Body of pancreas (tissue), 4 donors: ENCODE measurements around the gene ZNF17.

Experiments used
- POLR2A ChIP-seq, 3 donors: fragments of 450-650 bp; IDR thresholded peaks; one replicate each; pipeline ENCODE4 v1.6.1; 2016; ENCODE audit warnings: antibody characterized with exemption in 3 of 3, mild to moderate bottlenecking in 2 of 3
- TF ChIP-seq, protein P1 (sequence below), 7 experiments: fragments of 450-650 bp in 4 of 7; fragments of 200-600 bp in 3 of 7; sonication (generic) in 3 of 7; IDR thresholded peaks; one replicate each; pipeline ENCODE4 v1.5.1; 2016 to 2019; ENCODE audit warnings: antibody characterized with exemption in 7 of 7

DNA sequence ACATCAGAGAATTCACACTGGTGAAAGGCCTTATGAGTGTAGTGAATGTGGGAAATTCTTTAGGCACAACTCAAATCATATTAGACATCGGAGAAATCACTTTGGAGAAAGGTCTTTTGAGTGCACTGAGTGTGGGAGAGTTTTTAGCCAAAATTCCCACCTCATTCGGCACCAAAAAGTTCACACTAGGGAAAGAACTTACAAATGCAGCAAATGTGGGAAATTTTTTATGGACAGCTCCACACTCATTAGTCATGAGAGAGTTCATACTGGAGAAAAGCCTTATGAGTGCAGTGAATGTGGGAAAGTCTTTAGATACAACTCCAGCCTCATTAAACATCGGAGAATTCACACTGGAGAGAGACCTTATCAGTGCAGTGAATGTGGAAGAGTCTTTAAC is 10.1 kb downstream of the ZNF17 start:
- TF ChIP-seq, protein P1, sequence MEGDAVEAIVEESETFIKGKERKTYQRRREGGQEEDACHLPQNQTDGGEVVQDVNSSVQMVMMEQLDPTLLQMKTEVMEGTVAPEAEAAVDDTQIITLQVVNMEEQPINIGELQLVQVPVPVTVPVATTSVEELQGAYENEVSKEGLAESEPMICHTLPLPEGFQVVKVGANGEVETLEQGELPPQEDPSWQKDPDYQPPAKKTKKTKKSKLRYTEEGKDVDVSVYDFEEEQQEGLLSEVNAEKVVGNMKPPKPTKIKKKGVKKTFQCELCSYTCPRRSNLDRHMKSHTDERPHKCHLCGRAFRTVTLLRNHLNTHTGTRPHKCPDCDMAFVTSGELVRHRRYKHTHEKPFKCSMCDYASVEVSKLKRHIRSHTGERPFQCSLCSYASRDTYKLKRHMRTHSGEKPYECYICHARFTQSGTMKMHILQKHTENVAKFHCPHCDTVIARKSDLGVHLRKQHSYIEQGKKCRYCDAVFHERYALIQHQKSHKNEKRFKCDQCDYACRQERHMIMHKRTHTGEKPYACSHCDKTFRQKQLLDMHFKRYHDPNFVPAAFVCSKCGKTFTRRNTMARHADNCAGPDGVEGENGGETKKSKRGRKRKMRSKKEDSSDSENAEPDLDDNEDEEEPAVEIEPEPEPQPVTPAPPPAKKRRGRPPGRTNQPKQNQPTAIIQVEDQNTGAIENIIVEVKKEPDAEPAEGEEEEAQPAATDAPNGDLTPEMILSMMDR (IDR thresholded peaks at IDR 0.05) = no peak
- TF ChIP-seq POLR2A (IDR thresholded peaks at IDR 0.05) = no peak
